ENCODE results near the gene BRI3BP.
A peak's percentile ranks its signal among the peaks of the same experiment; 100 is the strongest.

The BRI3BP gene

DNA sequence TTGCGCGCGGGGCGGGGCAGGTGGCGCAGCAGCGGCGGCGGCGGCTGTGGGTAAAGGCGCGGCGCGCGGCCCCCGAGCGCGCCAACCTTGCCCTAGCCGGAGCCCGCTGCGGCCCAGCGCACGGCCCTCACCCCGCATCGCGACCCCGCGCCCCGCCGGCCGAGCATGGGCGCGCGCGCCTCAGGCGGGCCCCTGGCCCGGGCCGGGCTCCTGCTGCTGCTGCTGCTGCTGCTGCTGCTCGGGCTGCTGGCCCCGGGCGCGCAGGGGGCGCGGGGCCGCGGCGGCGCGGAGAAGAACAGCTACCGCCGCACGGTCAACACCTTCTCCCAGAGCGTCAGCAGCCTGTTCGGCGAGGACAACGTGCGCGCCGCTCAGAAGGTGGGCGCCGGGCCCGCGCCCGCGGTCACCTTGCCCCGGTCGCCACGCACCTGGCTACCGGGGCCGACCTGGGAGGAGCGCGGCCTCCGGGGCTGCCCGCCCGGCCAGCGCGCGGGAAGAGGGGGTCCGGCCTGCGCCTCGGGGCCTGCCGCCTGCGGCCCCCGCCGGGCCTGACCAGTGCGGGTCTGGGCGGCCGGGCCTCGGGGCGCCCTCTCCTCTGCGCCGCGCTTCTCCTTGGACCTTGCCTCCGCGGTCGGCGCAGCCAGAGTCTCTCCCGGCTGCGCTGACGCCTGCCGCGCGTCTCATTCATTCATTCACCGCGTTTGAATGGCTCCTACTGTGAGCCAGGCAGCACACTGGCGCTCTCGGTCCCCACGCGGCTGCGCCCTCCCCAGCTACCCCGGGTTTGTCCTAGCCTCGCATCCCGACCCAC lies at the start of gene BRI3BP:
Gene BRI3BP, plus strand, starts transcription at position 20 of the 811 bp plus-strand sequence. Its CDS starts 146 bp downstream, at position 166.
- H3K27ac ChIP-seq (ENCODE audit: low read depth, low read length) = no peak within 1 kb of the TSS
- H3K27me3 ChIP-seq (ENCODE audit: control insufficient read depth, insufficient read depth, low read length) = no peaks in the 10 kb centered on the region
- H3K4me3 ChIP-seq (ENCODE audit: low read depth, low read length) = peak within 1 kb of the TSS; percentile 60
- no peaks in the 10 kb centered on the region for H3K36me3 ChIP-seq (ENCODE audit: control insufficient read depth, insufficient read depth, low read length)
- H3K4me1 ChIP-seq (ENCODE audit: control insufficient read depth, insufficient read depth, low read length) = peaks cover 21% of the 10 kb centered on the region
- H3K9me3 ChIP-seq (ENCODE audit: control insufficient read depth, insufficient read depth, low read depth, low read length) = no peaks in the 10 kb centered on the region
- H3K9ac ChIP-seq (ENCODE audit: low read length) = peak within 1 kb of the TSS; percentile 72

DNA sequence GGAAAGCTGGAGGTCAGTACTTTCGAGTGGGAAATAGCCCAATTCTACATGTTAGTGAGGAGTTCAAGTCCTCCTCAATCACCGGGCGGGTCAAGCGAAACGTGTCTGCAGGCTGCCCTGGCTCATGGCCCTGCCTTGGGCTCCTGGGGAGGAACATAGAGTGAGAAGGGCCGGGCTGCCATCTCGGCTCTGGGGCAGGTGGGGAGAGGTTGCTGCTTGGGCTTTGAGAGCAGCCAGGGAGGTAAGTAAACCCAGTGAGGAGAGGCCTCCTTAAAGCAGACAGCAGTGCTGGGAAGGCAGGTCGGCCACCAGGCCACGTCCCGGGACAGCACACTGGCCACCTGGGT lies 47.0 kb upstream of the BRI3BP start:
- no peak overlapping the region for H3K9ac ChIP-seq (ENCODE audit: low read length)
- no peak overlapping the region for H3K27ac ChIP-seq (ENCODE audit: low read depth, low read length)
- peaks cover 55% of the 10 kb centered on the region for H3K36me3 ChIP-seq (ENCODE audit: control insufficient read depth, insufficient read depth, low read length)
- H3K4me3 ChIP-seq (ENCODE audit: low read depth, low read length) = no peak overlapping the region
- no peaks in the 10 kb centered on the region for H3K4me1 ChIP-seq (ENCODE audit: control insufficient read depth, insufficient read depth, low read length)
- no peaks in the 10 kb centered on the region for H3K27me3 ChIP-seq (ENCODE audit: control insufficient read depth, insufficient read depth, low read length)
- no peaks in the 10 kb centered on the region for H3K9me3 ChIP-seq (ENCODE audit: control insufficient read depth, insufficient read depth, low read depth, low read length)

DNA sequence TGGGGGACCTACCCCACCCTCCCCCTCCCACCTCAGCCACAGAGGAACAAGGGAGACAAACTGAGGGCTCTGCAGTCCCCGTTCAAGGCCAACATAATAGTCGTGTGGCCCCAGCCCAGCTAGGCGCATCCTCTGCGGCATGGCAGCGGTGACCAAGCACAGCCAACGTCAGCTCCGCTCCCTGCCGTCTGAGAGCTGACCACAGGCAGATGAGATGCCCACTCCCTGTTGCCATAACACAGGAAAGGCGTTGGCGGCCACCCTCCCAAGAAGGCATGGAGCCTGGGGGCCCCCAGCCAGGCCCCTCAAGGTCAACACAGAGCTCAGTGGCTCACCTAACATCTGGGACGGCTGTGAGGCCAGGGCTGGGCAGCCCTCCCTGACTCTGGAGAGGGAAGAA lies 46.4 kb upstream of the BRI3BP start:
- H3K27me3 ChIP-seq (ENCODE audit: control insufficient read depth, insufficient read depth, low read length) = no peaks in the 10 kb centered on the region
- no peaks in the 10 kb centered on the region for H3K9me3 ChIP-seq (ENCODE audit: control insufficient read depth, insufficient read depth, low read depth, low read length)
- no peak overlapping the region for H3K4me3 ChIP-seq (ENCODE audit: low read depth, low read length)
- no peaks in the 10 kb centered on the region for H3K4me1 ChIP-seq (ENCODE audit: control insufficient read depth, insufficient read depth, low read length)
- peaks cover 61% of the 10 kb centered on the region for H3K36me3 ChIP-seq (ENCODE audit: control insufficient read depth, insufficient read depth, low read length)
- no peak overlapping the region for H3K9ac ChIP-seq (ENCODE audit: low read length)
- no peak overlapping the region for H3K27ac ChIP-seq (ENCODE audit: low read depth, low read length)

DNA sequence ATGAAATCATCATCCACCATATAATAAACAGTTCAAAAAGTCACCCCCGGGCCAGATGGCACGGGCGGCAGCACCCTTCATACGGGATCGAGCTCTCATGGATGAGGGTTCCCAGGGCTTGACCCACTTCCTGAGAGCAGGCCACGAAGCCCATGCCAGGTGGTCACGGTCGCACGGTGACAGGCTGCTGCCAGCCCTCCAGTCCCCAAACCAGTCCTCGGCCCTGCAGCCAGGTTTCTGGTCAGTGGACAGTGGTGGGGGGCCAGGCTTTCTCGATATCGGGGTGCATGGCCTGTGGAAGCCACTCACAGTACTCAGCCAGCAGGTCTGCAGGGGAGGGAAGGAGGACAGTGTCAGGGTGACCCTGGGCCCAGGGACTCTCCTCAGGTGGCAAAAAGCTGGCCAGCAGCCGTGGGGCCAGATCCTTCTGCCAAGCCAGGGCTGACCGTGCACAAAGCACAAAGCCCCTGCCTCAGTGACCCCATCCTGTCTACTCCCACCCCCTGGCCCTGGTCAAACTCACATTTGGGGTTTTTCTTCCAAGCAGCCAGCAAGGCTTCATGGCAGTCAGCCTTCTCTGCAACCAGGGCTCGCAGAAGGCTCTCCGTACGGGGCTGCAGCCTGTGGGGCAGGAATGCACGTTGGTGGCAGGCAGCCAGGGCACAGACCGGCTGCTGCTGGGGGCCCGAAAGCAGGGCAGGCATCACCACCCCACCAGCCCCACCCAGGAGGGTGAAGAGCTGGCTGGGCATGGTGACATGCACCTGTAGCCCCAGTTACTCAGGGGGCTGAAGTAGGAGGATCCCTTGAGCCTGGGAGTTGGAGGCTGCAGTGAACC lies 45.7 kb upstream of the BRI3BP start:
- H3K4me1 ChIP-seq (ENCODE audit: control insufficient read depth, insufficient read depth, low read length) = no peaks in the 10 kb centered on the region
- no peaks in the 10 kb centered on the region for H3K9me3 ChIP-seq (ENCODE audit: control insufficient read depth, insufficient read depth, low read depth, low read length)
- H3K4me3 ChIP-seq (ENCODE audit: low read depth, low read length) = no peak overlapping the region
- H3K36me3 ChIP-seq (ENCODE audit: control insufficient read depth, insufficient read depth, low read length) = peaks cover 68% of the 10 kb centered on the region
- H3K27me3 ChIP-seq (ENCODE audit: control insufficient read depth, insufficient read depth, low read length) = no peaks in the 10 kb centered on the region
- H3K27ac ChIP-seq (ENCODE audit: low read depth, low read length) = no peak overlapping the region
- no peak overlapping the region for H3K9ac ChIP-seq (ENCODE audit: low read length)

DNA sequence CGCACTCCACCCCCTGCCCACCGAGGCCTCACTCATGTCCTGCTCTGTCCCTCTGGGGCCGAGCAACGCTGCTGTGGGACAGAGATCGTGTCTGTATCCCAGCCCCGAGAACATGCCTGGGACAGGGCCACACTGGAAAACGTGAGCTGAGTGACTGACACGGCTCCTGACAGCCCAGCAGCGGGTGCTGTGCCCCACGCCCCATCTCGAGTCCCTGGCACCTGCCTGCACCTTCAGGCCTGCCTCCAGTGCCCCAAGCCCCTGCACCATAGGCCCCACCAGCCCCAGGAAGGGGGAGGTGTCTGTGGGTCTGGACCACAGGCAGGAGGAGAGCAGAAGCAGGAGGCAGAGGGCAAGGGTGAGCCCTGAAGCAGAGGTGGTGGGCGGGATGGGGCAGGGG lies 44.4 kb upstream of the BRI3BP start:
- Histone ChIP-seq H3K4me3 (ENCODE audit: low read depth, low read length) (no peak overlapping the region), H3K9ac (ENCODE audit: low read length) (no peak overlapping the region), H3K9me3 (ENCODE audit: control insufficient read depth, insufficient read depth, low read depth, low read length) (no peaks in the 10 kb centered on the region), H3K27me3 (ENCODE audit: control insufficient read depth, insufficient read depth, low read length) (no peaks in the 10 kb centered on the region), H3K27ac (ENCODE audit: low read depth, low read length) (no peak overlapping the region), H3K36me3 (ENCODE audit: control insufficient read depth, insufficient read depth, low read length) (peaks cover 81% of the 10 kb centered on the region), H3K4me1 (ENCODE audit: control insufficient read depth, insufficient read depth, low read length) (no peaks in the 10 kb centered on the region)

DNA sequence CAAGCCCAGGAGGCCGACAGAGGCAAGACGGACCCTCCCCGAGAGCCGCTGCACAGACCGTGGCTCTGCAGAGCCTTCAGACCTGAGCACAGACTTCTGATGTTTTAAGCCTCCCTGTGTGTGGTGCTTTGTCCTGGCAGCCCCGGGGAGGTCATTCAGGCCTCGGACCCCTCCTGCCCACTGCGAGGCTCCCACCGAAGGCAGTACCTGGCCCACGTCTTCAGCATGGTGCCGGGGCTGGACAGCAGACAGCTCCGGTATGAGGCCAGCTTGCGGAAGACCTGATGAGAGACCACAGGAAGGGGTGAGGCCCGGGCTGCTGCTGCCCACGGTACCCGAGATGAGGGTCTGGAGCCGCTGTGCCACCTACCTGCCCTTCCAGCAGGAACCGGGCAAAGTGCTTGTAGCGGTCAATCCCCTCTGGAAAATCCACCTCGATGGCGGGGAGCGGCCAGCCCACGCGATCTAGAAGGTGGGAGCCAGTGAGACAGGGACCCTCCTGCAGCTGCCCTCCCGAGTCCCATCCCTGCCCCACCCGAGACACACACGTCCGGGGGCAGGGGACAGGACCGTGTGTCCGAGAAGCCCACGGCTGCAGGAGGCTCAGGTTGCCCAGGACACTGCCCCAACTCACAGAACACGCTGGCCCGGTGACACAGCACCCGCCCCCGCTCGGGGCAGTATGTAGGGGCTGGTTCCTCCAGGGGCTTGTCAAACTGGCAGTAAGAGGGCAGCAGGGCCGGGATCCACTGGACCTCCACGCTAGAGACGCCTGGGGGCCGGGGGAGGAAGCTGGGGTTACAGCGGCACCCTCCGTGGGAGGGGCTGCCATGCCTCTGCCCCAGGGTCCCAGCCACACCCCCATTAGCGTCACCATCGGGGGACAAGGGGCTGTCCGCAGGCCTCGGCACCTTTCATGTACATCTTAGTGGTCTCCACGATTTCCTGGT lies 43.4 kb upstream of the BRI3BP start:
- Histone ChIP-seq H3K9ac (ENCODE audit: low read length) (no peak overlapping the region), H3K9me3 (ENCODE audit: control insufficient read depth, insufficient read depth, low read depth, low read length) (no peaks in the 10 kb centered on the region), H3K4me1 (ENCODE audit: control insufficient read depth, insufficient read depth, low read length) (no peaks in the 10 kb centered on the region), H3K27me3 (ENCODE audit: control insufficient read depth, insufficient read depth, low read length) (no peaks in the 10 kb centered on the region), H3K36me3 (ENCODE audit: control insufficient read depth, insufficient read depth, low read length) (peaks cover 88% of the 10 kb centered on the region), H3K4me3 (ENCODE audit: low read depth, low read length) (no peak overlapping the region), H3K27ac (ENCODE audit: low read depth, low read length) (no peak overlapping the region)

- no peak overlapping the region for H3K9ac ChIP-seq (ENCODE audit: low read length)
- H3K4me1 ChIP-seq (ENCODE audit: control insufficient read depth, insufficient read depth, low read length) = no peaks in the 10 kb centered on the region
- H3K36me3 ChIP-seq (ENCODE audit: control insufficient read depth, insufficient read depth, low read length) = peaks cover 96% of the 10 kb centered on the region
- no peak overlapping the region for H3K4me3 ChIP-seq (ENCODE audit: low read depth, low read length)
- H3K27me3 ChIP-seq (ENCODE audit: control insufficient read depth, insufficient read depth, low read length) = no peaks in the 10 kb centered on the region
- H3K27ac ChIP-seq (ENCODE audit: low read depth, low read length) = no peak overlapping the region
- no peaks in the 10 kb centered on the region for H3K9me3 ChIP-seq (ENCODE audit: control insufficient read depth, insufficient read depth, low read depth, low read length)
Observed at GRCh38 chr12:124952295-124952694, 41.1 kb upstream of the BRI3BP start.

GRCh38 chr12:124952801-124953200 lies 40.6 kb upstream of the BRI3BP start:
- no peaks in the 10 kb centered on the region for H3K4me1 ChIP-seq (ENCODE audit: control insufficient read depth, insufficient read depth, low read length)
- H3K27ac ChIP-seq (ENCODE audit: low read depth, low read length) = no peak overlapping the region
- H3K36me3 ChIP-seq (ENCODE audit: control insufficient read depth, insufficient read depth, low read length) = peaks cover 93% of the 10 kb centered on the region
- no peaks in the 10 kb centered on the region for H3K27me3 ChIP-seq (ENCODE audit: control insufficient read depth, insufficient read depth, low read length)
- H3K4me3 ChIP-seq (ENCODE audit: low read depth, low read length) = no peak overlapping the region
- no peak overlapping the region for H3K9ac ChIP-seq (ENCODE audit: low read length)
- no peaks in the 10 kb centered on the region for H3K9me3 ChIP-seq (ENCODE audit: control insufficient read depth, insufficient read depth, low read depth, low read length)

GRCh38 chr12:124953689-124954405 lies 39.6 kb upstream of the BRI3BP start:
- H3K4me3 ChIP-seq (ENCODE audit: low read depth, low read length) = no peak overlapping the region
- H3K27ac ChIP-seq (ENCODE audit: low read depth, low read length) = no peak overlapping the region
- peaks cover 93% of the 10 kb centered on the region for H3K36me3 ChIP-seq (ENCODE audit: control insufficient read depth, insufficient read depth, low read length)

GRCh38 chr12:124954771-124955170 lies 38.7 kb upstream of the BRI3BP start:
- Histone ChIP-seq H3K27me3 (ENCODE audit: control insufficient read depth, insufficient read depth, low read length) (no peaks in the 10 kb centered on the region), H3K4me3 (ENCODE audit: low read depth, low read length) (no peak overlapping the region), H3K9me3 (ENCODE audit: control insufficient read depth, insufficient read depth, low read depth, low read length) (no peaks in the 10 kb centered on the region), H3K9ac (ENCODE audit: low read length) (no peak overlapping the region), H3K36me3 (ENCODE audit: control insufficient read depth, insufficient read depth, low read length) (peaks cover 89% of the 10 kb centered on the region), H3K27ac (ENCODE audit: low read depth, low read length) (no peak overlapping the region), H3K4me1 (ENCODE audit: control insufficient read depth, insufficient read depth, low read length) (no peaks in the 10 kb centered on the region)

More at GRCh38 chr12:124953689-124954405, 39.6 kb upstream of the BRI3BP start:
- H3K27me3 ChIP-seq (ENCODE audit: control insufficient read depth, insufficient read depth, low read length) = no peaks in the 10 kb centered on the region
- H3K9me3 ChIP-seq (ENCODE audit: control insufficient read depth, insufficient read depth, low read depth, low read length) = no peaks in the 10 kb centered on the region
- H3K9ac ChIP-seq (ENCODE audit: low read length) = no peak overlapping the region
- H3K4me1 ChIP-seq (ENCODE audit: control insufficient read depth, insufficient read depth, low read length) = no peaks in the 10 kb centered on the region
